ENCODE data around the gene CRYGA.

The CRYGA gene, protein sequence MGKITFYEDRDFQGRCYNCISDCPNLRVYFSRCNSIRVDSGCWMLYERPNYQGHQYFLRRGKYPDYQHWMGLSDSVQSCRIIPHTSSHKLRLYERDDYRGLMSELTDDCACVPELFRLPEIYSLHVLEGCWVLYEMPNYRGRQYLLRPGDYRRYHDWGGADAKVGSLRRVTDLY
- 0 to 0.11 (median 0) reads per million in 17 experiments for total RNA-seq

DNA sequence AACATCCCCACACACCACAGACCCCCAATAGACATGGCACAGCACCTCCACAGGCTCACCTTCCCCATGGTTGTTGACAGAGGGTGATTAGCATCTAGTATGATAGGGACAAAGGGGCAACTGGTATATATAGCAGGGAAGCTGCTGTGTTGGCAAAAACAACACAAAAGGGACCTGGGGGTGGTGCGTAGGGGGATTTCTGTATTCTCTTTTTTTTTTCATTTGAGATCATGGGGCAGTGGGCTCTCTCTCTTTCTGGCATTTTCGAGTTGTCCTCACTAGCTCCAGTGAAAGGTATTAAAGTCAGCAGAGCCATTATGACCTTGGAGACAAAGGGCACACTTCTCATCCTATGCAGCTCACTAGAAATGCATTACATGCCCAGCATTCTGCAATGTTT lies at the start of gene CRYGA:
TSS of gene CRYGA (minus strand) at position 101 of the 400 bp plus-strand sequence. CDS start at position 68, 33 bp downstream.
- no peak for DNase-seq

- DNase-seq = no peak
Observed at GRCh38 chr2:208210688-208211451, 47.5 kb upstream of the CRYGA start.

- DNase-seq = no peak
Observed at GRCh38 chr2:208208335-208209085, 45.1 kb upstream of the CRYGA start.

DNA sequence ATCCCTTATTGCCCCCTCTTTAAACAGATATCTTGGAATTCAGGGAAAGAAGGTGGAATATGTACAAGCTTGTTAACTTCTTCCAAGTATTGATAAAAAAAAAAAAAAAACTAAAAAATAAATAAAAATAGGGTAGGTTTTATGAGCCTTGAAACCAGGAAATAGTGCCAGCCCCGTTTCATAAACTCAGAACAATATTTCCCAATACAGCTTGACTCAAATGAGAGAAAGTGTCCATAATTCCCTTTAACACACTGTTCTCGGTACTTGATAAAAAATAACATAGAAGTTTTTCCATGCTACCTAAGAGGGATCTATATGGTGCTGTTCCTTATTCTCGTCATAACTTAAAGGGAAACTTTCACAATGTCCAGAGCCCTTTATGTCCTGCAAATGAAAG lies 44.4 kb upstream of the CRYGA start:
- peak in 1 of 4 experiments; percentile 13 for DNase-seq

- DNase-seq = no peak
Observed at GRCh38 chr2:208204166-208204565, 40.8 kb upstream of the CRYGA start.

- DNase-seq = no peak
Observed at GRCh38 chr2:208195531-208195930, 32.1 kb upstream of the CRYGA start.

DNA sequence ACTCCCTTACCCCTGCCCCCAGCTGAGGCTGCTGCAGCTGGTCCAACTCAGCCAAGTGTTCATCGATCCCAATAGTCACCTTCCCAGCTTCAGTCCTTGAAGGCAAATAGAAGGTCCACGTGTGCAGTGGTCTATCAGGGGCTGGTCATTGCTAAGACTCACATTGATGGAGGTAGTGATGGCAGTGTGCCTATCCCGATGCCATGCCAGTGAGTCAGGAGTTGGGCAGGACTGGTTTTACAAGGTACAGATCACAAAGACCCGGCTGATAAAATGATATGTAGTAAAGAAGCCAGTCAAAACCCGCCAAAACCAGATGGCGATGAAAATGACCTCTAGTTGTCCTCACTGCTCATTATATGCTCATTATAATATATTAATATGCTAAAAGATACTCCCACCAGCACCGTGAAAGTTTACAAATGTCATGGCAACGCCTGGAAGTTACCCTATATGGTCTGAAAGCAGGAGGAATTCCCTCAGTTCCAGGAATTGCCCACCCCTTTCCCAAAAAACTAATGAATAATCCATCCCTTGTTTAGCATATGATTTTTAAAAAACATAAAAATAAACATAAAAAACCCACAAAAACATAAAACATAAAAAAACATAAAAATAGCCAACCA lies 29.3 kb upstream of the CRYGA start:
- no peak for DNase-seq

DNA sequence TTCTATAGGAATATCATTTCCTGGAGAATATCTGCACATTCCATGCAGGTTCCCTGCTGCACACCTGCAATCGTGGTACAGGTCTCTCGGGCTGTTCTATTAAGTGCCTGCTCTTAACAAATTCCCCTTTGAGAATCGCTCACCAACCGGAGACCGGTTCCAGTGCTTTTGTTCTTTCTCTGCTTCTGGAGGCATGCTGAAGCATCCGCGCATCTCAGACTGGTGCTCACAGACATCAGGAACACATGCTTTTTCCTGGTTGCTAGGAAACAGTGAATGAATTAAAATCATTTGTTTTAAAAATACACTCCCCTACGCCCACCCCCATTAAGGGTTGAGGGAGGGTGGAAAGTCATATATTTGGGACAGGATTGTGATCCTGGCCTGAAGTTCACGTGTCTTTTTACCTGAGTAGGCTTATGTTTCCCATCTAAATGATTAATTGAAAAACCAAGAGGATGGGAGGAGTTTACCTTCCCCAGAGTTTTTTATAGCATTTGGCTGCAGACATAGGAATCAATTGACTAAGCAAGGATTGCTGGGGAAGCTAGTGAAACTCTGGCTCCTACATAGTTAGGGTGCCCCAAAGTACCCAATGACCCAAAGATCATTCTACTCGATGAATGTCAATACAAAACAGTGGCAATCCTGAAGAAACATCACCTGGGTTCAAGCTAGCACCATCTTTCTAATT lies 26.6 kb upstream of the CRYGA start, which contains the start of gene C2orf80:
TSS of gene C2orf80 (minus strand) at position 221 of the 694 bp plus-strand sequence. CDS start 3,044 bp downstream, outside the sequence.
- DNase-seq = no peak

DNA sequence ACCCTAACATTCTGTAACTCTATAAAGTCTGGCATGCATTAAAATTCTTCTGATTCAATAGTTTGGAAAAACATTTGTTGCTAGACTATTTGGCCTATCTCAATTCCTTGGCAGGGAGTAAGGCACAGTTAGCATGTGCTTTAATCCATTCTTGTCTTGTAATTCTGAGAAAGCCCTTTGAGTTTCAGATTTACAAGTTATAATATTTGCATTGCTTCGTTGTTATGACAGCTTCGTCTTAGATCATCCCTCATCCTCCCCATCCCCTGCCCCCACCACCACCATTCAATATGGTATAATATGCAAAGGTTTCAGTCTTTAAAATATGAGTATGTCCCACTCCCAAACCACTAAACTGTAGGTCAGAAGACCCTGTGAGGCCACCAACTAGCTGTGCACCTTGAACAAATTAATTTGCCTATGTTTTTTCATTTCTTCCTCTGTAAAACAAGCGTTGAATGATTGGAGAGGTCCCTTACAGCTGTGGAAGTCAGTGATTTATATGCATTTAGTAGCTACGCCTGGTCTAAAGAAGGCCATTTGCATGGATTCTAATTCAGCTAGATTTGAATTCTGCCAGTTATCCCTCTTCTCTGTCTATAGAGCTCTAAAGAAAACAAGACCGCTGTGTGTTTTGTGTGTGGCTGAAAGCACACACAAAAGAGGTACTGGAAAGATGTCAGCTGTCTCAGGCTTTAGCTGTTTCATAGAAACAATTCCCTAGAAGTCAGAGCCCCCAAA lies 25.9 kb upstream of the CRYGA start:
- DNase-seq = no peak

DNA sequence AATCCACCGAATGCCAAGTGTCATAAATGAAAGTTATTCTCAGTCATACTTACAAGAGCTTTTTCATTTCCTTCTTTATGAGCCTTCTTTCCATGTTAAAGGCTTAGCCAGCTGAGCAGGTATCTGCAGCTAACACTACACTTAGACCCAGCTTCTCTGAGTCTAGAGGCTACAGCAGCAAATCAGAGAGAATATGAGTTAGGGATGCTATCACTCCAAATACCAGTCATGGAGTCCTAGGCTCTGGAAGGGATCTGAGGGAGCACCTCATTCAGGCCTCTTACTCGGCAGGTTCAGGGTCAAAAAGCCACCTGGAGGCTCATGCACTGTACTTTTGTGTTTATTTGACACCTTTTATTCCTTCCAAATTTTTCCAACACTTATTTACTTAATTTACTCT lies 23.5 kb upstream of the CRYGA start:
- DNase-seq = no peak

- no peak for DNase-seq
Observed at GRCh38 chr2:208186465-208186864, 23.1 kb upstream of the CRYGA start.

DNA sequence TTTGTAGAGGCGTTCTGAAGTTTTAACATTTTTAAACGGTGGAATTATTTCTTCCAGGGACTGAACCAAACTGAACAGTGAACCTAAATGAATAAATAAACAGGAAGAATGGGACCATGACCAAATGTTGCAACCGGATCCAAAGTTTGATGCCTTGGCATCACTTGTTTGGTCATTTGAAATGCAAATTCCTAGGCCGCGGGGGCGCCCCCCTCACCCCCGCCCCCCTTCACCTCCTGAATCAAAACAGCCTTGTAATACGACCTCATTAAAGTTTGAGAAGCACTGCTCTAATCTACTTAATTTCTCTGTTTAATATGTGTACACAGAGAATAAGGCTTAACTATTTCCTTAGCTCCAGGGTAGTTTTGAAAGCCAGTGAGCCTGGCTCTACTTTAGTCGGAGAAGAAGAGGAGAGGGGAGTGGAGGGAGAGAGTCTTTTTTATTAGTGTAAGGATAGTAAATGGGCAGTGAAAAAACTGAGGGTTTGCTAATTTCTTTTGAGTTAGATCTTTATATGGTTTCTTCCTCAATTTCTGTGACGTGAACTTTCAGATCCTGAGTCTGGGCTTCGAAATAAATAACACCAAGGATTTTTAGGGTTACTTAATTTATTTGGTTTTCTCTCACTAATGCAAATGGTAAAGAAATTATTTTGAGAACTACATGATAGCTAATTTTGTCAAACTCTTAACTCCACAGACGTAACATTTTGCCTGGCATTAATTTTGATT lies 20.8 kb upstream of the CRYGA start:
- DNase-seq = peak in 3 of 4 experiments; percentile 18 to 52 (median 29)

- peak in 3 of 4 experiments; percentile 12 to 48 (median 32) for DNase-seq
Observed at GRCh38 chr2:208183526-208183925, 20.1 kb upstream of the CRYGA start.

GRCh38 chr2:208182835-208183234 lies 19.4 kb upstream of the CRYGA start:
- peak in 3 of 4 experiments; percentile 12 to 32 (median 19) for DNase-seq

GRCh38 chr2:208179028-208179609 lies 15.7 kb upstream of the CRYGA start:
- DNase-seq = no peak

GRCh38 chr2:208175840-208176153 lies 12.4 kb upstream of the CRYGA start:
- DNase-seq = peak in 2 of 4 experiments; percentile 8 to 12

DNA sequence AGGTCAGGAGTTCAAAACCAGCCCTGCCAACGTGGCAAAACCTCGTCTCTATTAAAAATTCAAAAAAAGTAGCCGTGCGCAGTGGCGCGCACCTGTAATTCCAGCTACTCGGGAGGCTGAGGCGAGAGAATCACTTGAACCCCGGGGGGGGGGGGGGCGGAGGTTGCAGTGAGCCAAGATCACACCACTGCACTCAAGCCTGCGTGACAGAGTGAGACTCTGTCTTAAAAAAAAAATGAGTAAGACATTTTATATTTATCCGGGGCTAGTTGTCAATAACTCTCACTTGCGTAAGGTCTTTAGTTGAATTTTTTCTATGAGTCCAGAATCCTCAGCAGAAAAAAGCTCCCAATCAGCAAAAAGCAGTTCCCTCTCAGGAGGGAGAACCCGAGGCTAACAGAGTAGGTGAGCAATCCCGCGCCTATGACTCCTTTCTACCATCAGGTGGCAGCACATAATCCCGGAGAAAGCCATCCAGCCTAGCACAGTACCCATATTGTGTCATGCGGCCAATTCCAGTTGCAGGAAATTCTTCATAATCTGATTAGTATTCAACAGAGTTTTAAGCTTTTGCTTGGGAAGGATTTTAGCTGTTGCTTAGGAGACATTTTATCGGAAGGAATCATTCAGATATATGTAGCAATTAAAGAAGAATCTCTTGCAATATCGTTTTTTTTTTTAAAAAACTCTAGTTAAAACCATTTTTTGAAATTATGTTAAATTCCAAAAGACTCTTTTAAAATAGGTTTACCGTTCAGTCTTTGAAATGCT lies 11.9 kb upstream of the CRYGA start:
- peak; percentile 92 to 96 (median 95) for DNase-seq

GRCh38 chr2:208174144-208174543 lies 10.8 kb upstream of the CRYGA start:
- DNase-seq = no peak

GRCh38 chr2:208172125-208172524 lies 8.7 kb upstream of the CRYGA start:
- peak; percentile 74 to 93 (median 82) for DNase-seq

All from suppressor macrophage (primary cell).